Hepatocyte (in vitro differentiated cells): ENCODE measurements around the gene PDZK1IP1.

Source experiments
- CTCF ChIP-seq: fragments of 200-600 bp; sonication (generic); IDR thresholded peaks from 2 replicates; pipeline ENCODE4 v1.5.1; 2016; ENCODE audit warnings: antibody characterized with exemption, mild to moderate bottlenecking; ENCODE audit not compliant: poor library complexity
- EZH2phosphoT487 ChIP-seq: fragments of 200-600 bp; sonication (generic); IDR thresholded peaks from one replicate; pipeline ENCODE4 v1.6.1; 2018; ENCODE audit warnings: antibody characterized with exemption, mild to moderate bottlenecking, low read depth, moderate library complexity; ENCODE audit not compliant: unreplicated experiment, severe bottlenecking

GRCh38 chr1:47230692-47231300 lies 41.0 kb upstream of the PDZK1IP1 start:
- TF ChIP-seq CTCF = no peak
- peak; percentile 54 for TF ChIP-seq EZH2phosphoT487
